Measurements from ENCODE around the gene WFDC6. TPM values are rescaled to one million over a fixed set of nuclear protein-coding genes. Genes with fewer than 3 reads are reported as not detected.

Gene WFDC6
- not detected in 2 replicates for total RNA-seq

GRCh38 chr20:45539382-45539781, at the start of gene WFDC6:
Gene WFDC6, minus strand, starts transcription at chr20:45539482. Its CDS starts 75 bp downstream, at chr20:45539407.

GRCh38 chr20:45579184-45579583, 39.9 kb upstream of the WFDC6 start, which contains the start of gene WFDC8:
Gene WFDC8, minus strand, starts transcription at chr20:45579284. Its CDS starts 37 bp downstream, at chr20:45579247.

GRCh38 chr20:45547206-45547770, 8.0 kb upstream of the WFDC6 start, which contains the start of gene EPPIN:
Gene EPPIN, minus strand, starts transcription at chr20:45547401. Its CDS starts 44 bp downstream, at chr20:45547357.

GRCh38 chr20:45515147-45515913, 24.0 kb downstream of the WFDC6 start, which contains the start of gene SPINT3:
Gene SPINT3, minus strand, starts transcription at chr20:45515622. Its CDS starts 14 bp downstream, at chr20:45515608.

Other genes starting within 250 kb of the WFDC6 start
- gene RBPJL, start 232.6 kb downstream of the WFDC6 start, total RNA-seq, result not detected in 2 replicates
- gene MATN4, start 231.2 kb downstream of the WFDC6 start, total RNA-seq, result not detected in 2 replicates
- 16.2 and 48.7 TPM in 2 replicates for gene SDC4, start 191.1 kb downstream of the WFDC6 start, total RNA-seq
- 14.0 and 19.2 TPM in 2 replicates for gene SYS1, start 176.3 kb downstream of the WFDC6 start, total RNA-seq
- not detected in 2 replicates for gene TP53TG5, start 161.2 kb downstream of the WFDC6 start, total RNA-seq
- gene DBNDD2, start 131.2 kb downstream of the WFDC6 start, total RNA-seq, result 4.3 and 4.6 TPM in 2 replicates
- gene PIGT, start 123.3 kb downstream of the WFDC6 start, total RNA-seq, result 16.6 and 21.5 TPM in 2 replicates
- not detected in 2 replicates for gene WFDC2, start 69.7 kb downstream of the WFDC6 start, total RNA-seq
- gene SPINT3, start 23.9 kb downstream of the WFDC6 start, total RNA-seq, result not detected in 2 replicates
- gene EPPIN, start 7.9 kb upstream of the WFDC6 start, total RNA-seq, result not detected in 2 replicates
- not detected in 2 replicates for gene WFDC8, start 39.8 kb upstream of the WFDC6 start, total RNA-seq
- not detected in 2 replicates for gene WFDC10A, start 90.3 kb upstream of the WFDC6 start, total RNA-seq
- gene WFDC9, start 91.8 kb upstream of the WFDC6 start, total RNA-seq, result not detected in 2 replicates
- gene WFDC11, start 130.8 kb upstream of the WFDC6 start, total RNA-seq, result not detected in 2 replicates
- gene WFDC13, start 162.6 kb upstream of the WFDC6 start, total RNA-seq, result not detected in 2 replicates
- gene WFDC10B, start 165.5 kb upstream of the WFDC6 start, total RNA-seq, result not detected in 2 replicates
- not detected in 2 replicates for gene SPINT4, start 182.9 kb upstream of the WFDC6 start, total RNA-seq

All from endothelial cell of coronary artery (primary cell).